Stimulated activated naive CD4-positive, alpha-beta T cell treated with Interleukin-2 at 50 U/mL for 16 hours (primary cell): ENCODE results near the gene PNPLA1.

ENCODE experiments used
- DNase-seq: peaks from one replicate; lab custom pipeline; 2025; lab: John Stamatoyannopoulos, UW

The PNPLA1 gene, protein sequence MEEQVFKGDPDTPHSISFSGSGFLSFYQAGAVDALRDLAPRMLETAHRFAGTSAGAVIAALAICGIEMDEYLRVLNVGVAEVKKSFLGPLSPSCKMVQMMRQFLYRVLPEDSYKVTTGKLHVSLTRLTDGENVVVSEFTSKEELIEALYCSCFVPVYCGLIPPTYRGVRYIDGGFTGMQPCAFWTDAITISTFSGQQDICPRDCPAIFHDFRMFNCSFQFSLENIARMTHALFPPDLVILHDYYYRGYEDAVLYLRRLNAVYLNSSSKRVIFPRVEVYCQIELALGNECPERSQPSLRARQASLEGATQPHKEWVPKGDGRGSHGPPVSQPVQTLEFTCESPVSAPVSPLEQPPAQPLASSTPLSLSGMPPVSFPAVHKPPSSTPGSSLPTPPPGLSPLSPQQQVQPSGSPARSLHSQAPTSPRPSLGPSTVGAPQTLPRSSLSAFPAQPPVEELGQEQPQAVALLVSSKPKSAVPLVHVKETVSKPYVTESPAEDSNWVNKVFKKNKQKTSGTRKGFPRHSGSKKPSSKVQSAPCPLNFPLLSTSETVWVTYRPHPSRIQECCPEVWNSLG

DNA sequence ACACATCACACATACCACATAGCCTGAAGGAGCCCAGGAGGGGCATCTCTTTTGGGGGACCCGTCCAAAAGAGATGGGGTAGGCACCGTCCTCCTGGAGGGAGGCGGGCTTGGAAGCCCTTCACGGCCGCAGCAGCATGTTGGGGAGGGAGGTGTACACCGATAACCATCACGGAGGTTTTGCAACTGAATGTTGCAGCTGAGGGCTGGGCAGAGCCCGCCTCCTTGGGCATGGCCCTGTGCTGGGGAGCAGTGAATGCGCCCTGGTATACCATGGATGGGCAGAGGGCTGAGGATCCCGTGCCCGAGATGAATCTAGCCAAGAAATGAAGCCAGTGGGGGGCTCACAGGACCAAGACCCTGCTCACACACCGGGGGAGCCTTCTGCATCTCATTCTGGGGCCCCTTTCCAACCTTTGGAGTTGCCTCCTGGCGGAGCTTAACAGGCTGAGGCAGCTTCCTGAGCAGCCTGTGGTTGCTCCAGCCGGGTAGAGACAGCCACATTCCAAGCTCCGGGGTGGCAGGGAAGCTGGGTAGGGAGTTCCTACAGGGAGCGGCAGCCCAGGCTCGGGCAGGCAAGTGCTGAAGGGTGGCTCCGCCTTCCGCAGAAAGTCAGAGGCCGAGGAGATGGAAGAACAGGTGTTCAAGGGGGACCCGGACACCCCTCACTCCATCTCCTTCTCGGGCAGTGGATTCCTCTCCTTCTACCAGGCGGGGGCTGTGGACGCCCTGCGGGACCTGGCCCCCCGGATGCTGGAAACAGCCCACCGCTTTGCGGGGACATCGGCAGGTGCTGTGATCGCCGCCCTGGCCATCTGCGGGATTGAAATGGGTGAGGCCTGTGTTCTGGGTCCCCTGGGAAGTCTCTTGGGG lies at the start of gene PNPLA1:
PNPLA1 (plus strand) TSS at position 227 of the 872 bp plus-strand sequence; CDS start at position 627, 400 bp downstream.
- no peak for DNase-seq

DNA sequence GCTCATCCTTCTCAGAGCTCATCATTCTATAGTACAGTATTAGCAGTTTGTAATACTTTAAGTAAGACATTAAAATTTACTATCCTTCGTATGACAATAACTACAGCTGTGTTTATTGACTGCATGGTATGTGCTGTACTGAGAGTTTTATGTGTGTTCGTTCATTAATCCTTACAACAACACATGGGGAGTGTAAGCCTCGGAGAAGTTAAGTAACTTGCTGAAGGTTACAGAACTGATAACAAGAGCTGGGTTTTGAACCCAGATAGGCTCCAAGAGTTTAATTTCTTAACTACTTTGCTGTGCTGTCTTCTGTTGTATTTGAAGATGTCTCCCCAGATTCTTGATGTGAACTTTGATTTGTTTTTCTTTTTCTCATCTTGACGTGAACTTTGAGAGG lies 49.6 kb upstream of the PNPLA1 start:
- DNase-seq, result no peak

DNA sequence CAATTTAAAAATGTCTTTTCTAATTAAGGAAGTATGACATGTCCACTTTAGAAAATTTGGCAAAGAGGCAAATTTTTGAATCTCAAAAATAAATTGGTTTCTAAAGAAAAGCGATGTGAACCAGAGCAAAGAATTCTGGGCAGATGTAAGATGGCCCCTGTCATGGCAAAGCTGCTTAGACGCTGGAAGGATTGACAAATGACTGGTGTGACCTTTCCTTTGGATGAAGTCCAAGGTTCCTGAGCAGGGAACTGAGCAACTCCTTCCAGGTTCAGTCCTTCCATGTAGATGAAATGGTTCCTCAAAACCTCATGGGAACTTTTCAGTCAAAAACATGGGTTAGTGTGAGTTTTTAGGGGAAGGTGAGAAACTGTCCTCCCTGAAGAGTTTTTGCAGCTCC lies 48.2 kb upstream of the PNPLA1 start:
- DNase-seq, result no peak

DNA sequence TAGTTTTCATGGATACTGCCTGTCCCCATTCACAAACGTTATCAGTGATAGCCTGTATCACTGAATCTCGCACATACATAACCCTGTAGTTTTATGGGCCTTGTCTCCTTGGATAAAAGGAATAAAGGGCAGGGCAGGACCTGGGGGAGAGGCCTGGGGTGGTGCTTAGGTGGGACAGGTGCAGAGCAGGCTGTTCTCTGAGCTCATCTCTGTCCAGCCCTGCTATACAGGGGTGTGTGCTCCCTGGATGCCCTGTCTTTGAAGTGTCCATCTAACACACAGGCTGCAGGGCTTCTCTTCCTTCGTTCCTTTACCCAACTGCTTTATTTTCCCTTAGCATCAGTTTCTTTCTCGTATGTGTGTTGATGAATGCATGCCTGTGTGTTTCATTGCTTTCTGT lies 46.9 kb upstream of the PNPLA1 start:
- no peak for DNase-seq

DNA sequence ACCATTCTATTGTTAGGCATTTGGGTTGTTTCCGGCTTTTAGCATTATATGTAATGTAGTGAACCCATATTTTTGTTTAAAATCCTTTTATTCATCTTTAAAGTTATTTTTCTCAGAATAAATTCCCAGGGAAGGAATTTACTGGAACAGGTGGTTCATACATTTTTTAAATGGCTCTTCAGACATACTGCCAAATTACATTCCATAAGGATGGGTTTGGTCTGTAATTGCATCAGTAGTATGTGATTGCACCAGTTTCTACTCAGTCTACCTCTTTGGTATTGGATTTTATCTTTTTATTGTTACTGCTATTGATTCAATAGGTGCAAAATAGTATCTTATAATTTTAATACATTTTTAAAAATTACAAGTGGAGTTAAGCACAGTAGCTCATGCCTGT lies 46.2 kb upstream of the PNPLA1 start:
- DNase-seq, result no peak

DNA sequence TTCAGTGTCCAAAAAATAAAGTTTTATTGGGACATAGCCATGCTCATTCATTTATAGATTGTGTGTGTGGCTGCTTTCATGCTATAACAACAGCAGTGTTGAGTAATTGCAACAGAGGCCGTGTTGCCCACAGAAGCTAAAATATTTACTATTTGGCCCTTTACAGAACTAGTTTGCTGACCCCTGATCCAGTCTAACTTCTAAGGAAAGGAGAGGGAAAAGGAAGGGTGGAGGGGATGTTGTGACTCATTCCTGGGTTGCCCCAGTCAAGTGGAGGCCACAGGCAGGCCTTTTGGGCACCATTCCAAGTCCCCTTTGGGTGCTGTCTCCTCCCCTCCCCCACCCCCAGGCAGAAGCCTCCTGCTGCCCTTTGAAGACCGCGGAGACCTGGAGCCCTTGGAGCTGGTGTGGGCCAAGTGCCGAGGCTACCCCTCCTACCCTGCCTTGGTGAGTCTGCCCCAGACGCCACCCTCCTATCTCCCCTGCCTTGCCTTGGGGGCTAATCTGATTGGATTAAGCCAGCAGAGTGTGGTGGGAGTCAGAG lies 44.9 kb upstream of the PNPLA1 start:
- DNase-seq, result no peak

DNA sequence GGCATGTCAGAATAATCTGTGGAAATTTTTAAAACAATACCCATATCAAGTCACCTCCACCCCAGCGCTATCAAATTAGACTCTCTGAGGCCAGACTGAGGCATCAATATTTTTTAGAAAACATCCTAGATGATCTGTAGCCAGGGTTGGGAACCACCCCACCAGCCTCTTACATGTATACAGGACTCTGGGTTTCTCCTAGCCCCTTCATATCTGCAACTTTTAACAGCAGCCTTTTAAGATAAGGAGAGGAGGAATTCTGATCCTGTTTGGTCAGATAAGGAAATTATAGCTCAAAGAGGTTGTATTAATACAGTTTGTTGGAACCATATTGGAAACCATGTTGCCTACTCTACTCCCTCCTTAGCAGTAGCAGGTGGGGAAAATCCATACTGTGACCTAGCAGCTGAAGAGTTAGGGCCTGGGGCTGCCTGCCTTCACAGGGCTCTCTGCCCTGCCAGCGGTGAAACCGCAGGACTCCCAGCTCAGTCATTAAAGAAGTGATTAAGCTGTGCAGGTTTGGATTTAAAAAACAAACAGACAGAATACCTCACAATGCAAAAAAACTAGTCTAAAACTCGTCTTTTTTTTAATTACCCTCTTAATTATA lies 43.3 kb upstream of the PNPLA1 start:
- DNase-seq, result no peak

DNA sequence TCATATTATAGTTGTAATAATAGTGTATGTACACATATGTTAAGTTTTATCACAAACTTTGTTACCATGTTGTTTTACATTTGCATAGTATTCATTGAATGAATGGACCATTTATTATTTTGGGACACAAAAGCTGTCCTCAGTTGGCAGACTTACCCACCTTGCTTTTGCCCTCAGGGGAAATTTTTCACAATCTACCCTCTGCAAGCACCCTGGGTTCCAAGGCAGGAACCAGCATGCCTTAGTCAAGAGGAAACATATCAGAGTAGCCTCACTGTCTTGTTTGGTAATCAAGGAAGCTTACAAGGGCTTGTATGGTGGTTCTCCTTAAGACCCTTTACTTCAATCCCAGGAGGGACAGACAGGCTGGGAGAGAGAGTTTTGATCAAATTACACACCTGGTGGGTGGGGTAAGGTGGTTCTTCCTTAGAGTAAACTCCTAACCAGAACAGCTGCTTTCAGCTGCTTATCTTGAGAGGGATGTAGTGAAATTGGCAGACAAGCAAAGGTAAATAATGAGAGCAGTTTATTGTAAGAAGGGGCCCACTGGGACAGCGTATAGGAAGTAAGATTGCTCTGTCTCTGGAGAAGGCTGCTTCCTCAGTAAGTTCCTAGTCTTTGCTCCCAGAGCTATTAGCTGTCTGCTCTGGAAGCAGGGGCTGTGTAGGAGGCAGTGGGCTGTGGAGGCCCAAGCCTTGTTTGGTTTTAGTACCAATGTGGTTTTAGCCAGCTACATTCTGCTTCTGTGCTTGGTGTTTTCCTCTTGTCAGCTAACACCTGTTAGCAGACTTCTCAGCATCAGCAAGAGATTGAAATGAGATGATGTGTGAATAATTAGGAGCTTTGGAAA lies 42.3 kb upstream of the PNPLA1 start:
- no peak for DNase-seq

DNA sequence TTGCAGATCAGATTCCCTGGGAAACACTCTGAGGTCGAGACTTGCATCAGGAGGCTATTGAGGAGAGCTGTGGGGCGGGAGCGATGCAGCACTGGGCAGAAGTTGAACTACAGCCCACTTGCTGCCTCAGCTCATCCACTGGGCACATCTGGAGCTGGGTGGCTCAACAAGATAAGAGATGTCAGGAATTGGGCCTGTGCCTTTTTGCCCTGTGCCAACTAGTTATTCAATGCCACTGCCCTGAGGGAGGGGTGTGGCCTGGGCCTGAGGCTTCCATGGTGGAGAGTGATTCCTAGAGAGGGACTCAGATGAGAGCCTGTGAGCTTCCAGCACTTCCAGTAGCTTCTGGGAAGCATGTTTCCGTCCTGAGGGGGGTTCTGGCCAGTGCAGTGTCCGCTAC lies 40.6 kb upstream of the PNPLA1 start:
- DNase-seq, result no peak

DNA sequence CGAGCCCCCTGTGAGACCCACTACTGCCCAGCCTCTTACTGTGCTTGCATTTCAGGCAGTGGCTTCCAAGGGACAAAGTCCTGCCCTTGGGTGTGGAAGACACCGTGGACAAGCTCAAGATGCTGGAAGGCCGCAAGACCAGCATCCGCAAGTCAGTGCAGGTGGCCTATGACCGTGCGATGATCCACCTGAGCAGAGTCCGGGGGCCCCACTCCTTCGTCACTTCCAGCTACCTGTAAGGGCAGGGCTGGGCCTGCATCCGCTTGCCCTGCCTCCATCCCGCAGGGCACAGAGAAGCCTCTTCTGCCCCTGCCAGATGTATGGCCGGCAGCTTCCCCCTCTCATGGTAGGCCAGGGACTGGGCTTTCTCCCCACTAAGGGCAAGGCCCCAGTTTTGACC lies 39.5 kb upstream of the PNPLA1 start:
- no peak for DNase-seq

DNA sequence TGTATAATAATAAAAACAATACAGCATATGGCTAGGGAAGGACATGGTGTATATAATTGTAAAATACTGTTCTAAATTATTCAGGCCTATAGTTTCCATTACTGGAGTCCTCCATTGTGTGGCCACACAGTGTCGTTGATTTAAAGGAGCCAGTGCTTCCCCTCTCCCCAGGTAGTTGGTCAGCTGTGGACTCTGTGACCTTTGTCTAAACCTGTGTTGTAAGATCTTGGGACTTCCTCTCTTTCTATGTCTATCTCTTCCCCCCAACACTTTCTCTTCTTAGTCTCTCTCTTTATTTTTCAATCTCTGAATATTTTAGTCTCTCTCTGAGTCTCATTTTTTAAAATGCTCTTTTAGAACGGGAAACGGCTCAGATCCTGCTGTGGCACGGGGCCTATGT lies 37.7 kb upstream of the PNPLA1 start:
- no peak for DNase-seq

DNA sequence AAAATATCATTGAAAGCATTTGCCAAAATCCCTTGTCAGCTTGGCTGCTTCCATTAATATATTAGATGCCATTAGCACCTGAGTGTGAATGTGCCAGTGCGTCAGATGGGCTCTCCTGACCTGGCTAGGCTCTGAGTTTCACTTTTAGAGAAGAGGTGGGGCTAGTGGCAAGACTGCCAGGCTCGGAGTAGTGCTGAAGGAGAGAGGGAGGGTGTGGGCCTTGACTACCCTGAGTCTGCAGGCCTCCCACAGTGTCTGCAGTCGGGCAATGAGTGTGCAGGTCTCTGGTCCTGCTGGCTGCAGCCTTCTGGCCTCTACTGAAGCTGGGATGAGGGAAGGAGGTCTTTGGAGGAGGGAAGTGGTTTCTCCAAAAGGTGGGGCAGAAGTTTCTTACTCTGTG lies 34.6 kb upstream of the PNPLA1 start:
- DNase-seq, result no peak

DNA sequence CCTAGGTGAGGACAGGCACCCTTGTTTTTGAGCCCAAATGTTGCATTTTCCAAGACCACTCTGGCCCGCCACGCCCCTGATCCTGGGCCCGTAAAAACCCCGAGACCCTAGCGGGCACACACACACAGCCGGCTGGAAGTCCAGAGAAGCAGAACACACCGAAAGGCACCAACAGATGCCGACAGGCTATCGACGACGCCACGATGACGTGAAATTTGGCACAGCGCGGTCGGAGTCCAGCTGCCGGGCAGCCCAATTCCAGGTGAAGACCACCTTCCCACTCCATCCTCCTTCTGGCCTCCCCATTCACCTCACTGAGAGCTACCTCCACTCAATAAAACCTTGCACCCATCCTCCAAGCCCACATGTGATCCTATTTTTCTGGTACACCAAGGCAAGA lies 34.0 kb upstream of the PNPLA1 start:
- no peak for DNase-seq

DNA sequence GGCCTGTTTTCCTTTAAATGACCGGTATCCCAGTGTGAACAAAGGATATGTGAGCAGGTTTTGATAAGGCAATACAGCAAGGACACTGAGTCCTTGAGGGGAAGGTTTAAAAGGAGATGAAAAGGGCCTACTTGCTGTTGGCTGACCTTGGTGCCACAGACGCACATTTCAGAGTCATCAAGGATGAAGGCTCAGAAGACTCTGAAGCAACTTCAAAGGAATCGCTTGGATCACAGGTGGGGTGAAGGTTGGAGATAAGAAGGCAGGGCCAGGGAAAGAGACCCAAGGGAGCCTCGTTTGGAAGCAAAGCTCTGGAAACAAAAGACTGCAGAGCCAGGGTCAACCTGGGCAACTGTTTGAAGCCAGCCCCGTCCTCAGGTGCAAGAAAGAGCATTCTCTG lies 30.1 kb upstream of the PNPLA1 start:
- no peak for DNase-seq

DNA sequence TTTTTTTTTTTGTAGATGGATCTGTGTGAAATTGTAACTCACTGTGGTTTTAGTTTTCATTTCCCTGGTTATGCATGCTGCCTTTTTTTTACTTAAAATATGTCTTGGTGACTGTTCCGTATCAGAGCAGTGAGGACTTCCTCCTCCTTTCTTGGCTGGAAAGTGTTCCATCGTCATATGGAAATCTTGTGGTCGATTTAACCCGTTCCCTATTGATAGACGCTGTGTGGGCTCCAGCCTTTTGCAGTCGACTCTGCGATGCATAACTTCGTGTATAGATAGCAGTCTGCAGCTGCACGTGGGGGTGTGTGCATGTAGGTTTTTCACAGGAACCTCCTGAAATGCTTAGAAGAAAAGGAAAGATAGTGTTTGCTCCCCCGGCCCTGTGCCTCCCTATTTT lies 28.1 kb upstream of the PNPLA1 start:
- DNase-seq, result no peak

DNA sequence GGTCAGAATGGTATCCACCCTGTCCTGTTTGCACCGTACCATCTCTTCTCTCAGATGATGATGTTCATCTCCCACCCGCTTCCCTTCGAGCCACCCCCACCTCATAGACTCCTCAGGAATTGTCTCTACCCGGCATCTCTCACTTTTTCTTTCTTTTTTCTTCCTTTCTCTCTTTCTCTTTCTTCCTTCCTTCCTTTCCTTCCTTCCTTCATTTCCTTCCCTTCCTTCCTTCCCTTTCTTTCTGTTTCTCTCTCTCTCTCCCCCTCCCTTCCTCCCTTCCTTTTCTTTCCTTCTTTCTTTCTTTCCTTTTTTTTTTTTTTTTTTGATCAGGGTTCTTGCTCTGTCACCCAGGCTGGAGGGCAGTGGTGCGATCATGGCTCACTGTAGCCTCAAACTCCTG lies 27.7 kb upstream of the PNPLA1 start:
- DNase-seq, result no peak

DNA sequence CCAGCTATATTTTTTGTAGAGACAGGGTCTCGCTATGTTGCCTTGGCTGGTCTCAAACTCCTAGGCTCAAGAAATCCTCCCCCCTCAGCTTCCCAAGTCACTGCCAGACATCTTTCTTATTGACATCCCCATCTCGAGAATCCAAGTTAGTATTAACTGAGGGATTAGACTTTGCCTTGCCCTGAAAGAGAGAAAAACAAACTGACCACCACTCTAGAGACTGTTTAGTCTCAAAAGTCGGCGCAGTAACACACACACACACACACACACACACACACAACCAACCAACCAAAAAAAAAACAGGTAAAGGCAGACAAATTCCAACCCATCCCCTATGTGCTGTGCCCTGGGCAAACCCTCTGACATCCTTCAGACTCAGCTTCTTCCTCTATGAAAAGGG lies 27.2 kb upstream of the PNPLA1 start:
- DNase-seq, result no peak

DNA sequence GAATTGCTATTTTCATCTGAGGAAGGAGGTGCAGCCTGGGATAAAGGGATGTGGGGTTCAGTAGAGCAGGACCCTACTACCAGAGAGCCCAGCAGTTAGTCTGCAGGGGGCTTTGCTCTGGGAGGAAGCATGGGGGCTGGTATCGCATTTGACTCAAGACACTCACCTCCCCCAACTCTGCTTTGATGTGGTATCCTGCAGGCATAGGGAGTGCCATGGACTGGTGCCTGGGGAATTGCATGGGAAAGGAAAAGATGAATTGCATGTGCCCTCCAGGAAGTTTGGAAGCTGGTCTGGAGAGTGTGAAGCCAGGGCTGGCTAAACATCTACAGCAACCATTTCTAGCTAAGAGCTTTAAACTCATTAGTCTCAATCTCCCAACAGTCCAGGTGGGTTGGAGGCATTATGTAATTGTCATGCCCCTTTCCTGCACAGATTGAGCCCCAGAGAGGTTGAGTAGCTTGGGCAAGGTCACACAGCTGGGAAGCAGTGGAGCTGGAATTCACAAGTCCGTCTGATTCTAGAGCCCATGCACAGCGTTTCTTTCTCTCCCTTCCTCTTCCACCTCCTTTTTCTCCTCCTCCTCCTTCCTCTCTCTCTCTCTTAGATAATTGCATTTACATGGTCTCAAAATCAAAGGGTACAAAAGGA lies 26.2 kb upstream of the PNPLA1 start:
- no peak for DNase-seq

DNA sequence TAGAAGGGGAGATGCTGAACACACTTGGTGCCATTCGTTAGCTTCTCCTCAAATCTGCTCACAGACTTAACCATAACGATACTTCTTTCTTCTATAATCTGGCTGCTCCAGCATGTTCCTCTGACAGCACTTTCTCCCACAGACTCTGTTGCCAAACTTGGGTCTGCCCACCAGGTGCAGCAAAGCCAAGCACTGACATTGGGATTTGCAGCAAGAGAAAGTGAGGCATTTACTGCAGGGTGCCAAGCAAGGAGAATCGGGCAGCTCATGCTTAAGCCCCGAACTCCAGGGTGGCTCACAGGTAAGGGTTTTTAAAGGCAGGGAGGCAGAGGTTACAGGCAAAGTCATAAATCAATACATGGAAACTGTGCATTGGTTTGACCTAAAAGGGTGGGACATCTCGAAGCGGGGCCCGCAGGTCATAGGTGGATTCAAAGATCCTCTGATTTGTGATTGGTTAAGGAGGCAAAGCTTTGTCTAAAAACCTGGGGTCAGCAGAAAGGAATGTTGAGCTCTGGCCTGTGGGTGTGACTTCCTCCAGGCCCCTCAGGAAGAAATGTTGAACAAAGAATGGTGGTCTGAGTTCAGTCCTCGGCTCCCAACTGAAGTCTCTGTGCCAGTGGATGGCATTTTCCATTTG lies 25.1 kb upstream of the PNPLA1 start:
- no peak for DNase-seq

DNA sequence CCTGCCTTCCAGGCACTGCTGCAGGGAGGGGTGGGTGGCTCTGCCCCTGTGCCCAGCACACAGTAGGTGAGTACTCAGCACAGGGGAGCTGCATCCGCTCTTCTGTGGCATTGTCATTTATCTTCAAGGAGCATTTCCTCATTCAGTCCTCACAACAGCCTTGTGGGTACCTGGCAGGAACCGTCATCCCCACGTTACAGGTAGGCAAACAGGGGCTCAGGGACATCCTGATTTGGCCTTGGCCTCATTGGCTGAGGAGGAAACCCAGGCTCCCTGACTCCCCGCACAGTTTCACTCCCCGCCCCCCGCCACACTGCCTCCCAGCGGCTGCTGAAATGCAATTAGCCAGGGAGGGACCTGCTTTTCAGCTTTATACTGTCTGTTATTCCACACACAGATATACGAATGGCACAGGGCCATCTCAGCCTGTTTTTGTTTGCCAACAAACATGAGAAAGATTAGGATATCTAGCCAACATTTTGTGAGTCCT lies 24.2 kb upstream of the PNPLA1 start:
- DNase-seq, result no peak
